ENCODE data around the gene FBXW9.

Gene FBXW9

Small RNA genes within 50 kb of the gene (small RNA-seq; reads per million reads assigned to genes)
- gene SNORD41 (ENCODE audit: insufficient read depth): 18.6 reads per million, percentile 91 among the genes with 10 or more reads in this experiment
